Gastroesophageal sphincter (tissue), 3 donors: ENCODE data around the gene RSU1.
"Not testable (repeated sequence)": the region's sequence is repeated elsewhere in the genome, so short reads cannot be mapped to it uniquely, and the experiment has no call there.

Experiments
- CTCF ChIP-seq, 4 experiments: fragments of 200-600 bp in 2 of 4; fragments of 450-650 bp in 2 of 4; sonication (generic) in 1 of 4; IDR thresholded peaks; one replicate each; pipeline ENCODE4 v1.5.1; 2017 to 2019; ENCODE audit warnings: antibody characterized with exemption in 4 of 4, mild to moderate bottlenecking in 2 of 4, moderate library complexity in 2 of 4
- EP300 ChIP-seq: sonication (generic); formaldehyde crosslinking; IDR thresholded peaks from one replicate; pipeline ENCODE4 v1.6.1; 2017; ENCODE audit warnings: antibody characterized with exemption, mild to moderate bottlenecking
- POLR2A ChIP-seq, 2 donors: fragments of 450-650 bp; IDR thresholded peaks; one replicate each; pipeline ENCODE4 v1.6.1; 2017; ENCODE audit warnings: antibody characterized with exemption in 2 of 2, mild to moderate bottlenecking in 2 of 2, moderate library complexity in 1 of 2
- POLR2AphosphoS5 ChIP-seq: sonication (generic); formaldehyde crosslinking; IDR thresholded peaks from one replicate; pipeline ENCODE4 v1.6.1; 2017; ENCODE audit warnings: antibody characterized with exemption

- TF ChIP-seq CTCF (IDR thresholded peaks at IDR 0.05); POLR2AphosphoS5; POLR2A (IDR thresholded peaks at IDR 0.05); EP300: not testable (repeated sequence)
These were observed 10.2 kb upstream of the RSU1 start for GRCh38 chr10:16827474-16827873.
